Measurements from ENCODE around the gene ANTXR1.

- TF ChIP-seq CTCF (IDR thresholded peaks at IDR 0.05; ENCODE audit: borderline replicate concordance, extremely low read depth, low read length, poor library complexity, severe bottlenecking): no peak
- TF ChIP-seq EZH2 (IDR thresholded peaks at IDR 0.05; ENCODE audit: borderline replicate concordance, low read depth, low read length, severe bottlenecking): no peak
These were observed 173.6 kb downstream of the ANTXR1 start for GRCh38 chr2:69186614-69187013.

All from DND-41 (cell line).